HG02610 (cell line): ENCODE measurements around the gene OR2B2.
"Not testable (repeated sequence)": the region's sequence is repeated elsewhere in the genome, so short reads cannot be mapped to it uniquely, and the experiment has no call there.

Experiments
- ATAC-seq: cut with Tn5 transposase; IDR thresholded peaks from one replicate; pipeline ENCODE4 v1.9.1; 2021; ENCODE audit warnings: mild to moderate bottlenecking, moderate library complexity; ENCODE audit not compliant: unreplicated experiment

The OR2B2 gene

DNA sequence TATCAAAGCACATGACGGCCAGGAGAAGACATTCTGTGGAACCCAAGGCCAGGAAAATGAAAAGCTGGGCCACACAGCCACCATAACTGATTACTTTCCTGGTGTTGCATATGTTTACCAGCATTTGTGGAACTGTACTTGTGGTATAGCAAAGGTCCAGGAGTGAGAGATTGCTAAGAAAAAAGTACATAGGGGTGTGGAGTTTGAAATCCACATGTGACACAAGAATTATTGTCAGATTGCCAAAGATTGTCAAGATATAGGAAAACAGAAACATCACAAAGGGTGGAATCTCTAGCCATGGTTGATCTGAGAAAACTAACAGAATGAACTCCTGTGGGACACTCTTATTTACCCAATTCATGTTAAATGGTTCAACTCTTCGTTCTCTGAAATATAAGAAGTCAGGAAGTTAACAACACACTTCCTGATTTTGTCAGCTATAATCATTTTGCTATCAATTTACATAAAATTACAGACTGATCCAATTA lies at the start of gene OR2B2:
Gene OR2B2, minus strand, starts transcription at position 441 of the 491 bp plus-strand sequence. Its CDS starts 77 bp downstream, at position 364.
- no peak for ATAC-seq

DNA sequence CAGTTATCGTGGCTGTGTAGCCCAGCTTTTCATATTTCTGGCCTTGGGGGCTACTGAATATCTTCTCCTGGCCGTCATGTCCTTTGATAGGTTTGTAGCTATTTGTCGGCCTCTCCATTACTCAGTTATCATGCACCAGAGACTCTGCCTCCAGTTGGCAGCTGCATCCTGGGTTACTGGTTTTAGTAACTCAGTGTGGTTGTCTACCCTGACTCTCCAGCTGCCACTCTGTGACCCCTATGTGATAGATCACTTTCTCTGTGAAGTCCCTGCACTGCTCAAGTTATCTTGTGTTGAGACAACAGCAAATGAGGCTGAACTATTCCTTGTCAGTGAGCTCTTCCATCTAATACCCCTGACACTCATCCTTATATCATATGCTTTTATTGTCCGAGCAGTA lies 45.3 kb upstream of the OR2B2 start:
- no peak for ATAC-seq

DNA sequence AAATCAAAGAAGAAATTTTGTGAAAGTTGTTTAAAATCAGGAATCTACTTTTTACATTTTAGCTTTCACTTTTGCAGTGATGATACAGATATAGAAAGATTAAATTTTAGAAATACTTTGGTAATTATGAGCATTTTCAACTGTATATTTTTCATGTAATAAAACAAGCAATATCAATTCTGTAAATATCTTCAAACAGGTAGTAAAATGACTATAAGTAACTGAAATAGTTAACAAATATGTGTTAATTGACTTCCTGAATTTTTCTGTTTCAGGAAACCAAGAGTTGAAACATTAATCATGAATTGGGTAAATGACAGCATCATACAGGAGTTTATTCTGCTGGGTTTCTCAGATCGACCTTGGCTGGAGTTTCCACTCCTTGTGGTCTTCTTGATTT lies 44.7 kb upstream of the OR2B2 start, which contains the start of gene OR2B6:
Gene OR2B6, plus strand, starts transcription at position 301 of the 400 bp plus-strand sequence. Its CDS starts 0 bp downstream, at position 301.
- no peak for ATAC-seq

DNA sequence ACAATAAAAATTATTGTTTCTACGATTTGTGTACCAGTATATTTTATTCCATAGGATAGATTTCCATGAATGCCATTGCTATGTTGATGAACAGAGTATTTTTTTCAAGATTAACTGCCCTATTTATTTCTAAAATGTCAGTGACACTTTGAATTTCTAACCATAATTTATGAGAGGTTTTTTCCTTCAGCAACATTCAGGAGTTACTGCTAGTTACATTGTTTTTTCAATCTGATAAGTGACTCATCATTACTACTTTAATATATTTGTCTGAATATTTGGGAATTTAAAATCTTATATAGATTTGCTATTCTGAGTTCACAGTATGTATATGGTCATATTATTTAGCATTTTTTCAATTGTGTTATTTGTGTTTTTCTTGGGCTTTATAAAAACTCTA lies 38.8 kb upstream of the OR2B2 start:
- ATAC-seq, result no peak

DNA sequence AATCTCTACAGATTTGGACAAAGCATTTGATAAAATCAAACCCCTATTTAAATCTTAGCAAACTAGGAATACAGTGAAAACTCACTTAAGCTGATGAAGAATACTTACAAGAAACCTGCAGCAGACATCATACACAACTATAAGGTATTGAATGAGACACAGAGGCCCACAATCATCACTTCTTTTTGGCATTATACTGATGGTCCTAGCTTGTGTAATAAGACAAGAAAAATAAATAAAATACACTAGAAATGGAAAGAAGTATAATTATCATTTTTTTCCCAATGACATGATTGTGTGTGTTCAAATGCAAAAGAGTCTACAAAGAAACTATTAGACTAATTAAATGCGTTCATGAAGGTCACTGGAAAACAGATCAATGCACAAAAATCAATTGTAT lies 36.0 kb upstream of the OR2B2 start:
- ATAC-seq, result no peak

DNA sequence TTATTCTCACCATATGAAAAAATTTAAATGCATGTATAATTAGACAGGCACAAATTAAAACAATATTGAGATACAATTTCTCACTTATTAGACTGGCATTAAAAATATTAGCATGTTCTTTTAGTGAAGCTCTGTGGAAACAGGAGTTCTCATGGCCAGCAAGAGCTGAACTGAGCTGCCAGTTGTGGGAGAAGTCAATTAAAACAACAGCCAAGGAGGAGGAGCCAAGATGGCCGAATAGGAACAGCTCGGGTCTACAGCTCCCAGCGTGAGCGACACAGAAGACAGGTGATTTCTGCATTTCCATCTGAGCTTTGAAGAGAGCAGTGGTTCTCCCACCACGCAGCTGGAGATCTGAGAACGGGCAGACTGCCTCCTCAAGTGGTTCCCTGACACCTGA lies 30.9 kb upstream of the OR2B2 start:
- not testable (repeated sequence) for ATAC-seq

DNA sequence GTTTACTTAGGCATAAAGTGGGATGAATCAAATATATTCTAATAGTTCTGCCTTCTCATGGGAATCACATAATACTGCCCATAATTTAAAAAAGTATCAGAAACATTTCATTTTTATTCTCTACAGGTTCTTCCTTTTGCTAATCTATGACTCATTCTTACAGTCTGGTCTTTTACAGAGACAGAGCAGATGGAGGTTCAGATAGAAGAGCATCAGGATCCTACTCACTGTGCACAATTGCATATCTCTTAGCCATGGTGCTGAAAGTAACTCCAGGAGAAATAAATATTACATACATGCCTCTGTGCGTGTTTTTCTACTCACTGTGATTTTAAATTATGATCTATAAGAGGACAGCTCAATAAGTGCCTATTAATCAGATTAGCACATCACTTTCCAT lies 28.6 kb upstream of the OR2B2 start:
- no peak for ATAC-seq

DNA sequence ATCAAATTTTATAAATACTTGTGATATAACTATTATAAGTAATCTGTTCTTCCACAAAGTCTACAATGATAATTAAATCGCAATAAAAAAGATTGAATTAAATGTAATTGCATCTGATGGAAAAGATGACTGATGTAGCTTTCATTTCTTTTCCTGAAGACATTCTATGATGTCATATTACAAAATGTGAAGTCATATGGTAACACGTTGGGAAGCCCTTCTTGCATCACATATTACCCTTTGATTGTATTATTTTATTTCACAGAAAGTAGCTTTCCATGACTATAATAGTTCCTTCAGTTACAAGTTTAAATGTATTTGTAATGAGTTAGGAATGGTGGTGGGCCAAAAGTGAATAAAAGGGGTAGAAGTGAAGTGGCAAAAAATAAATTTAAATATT lies 19.0 kb upstream of the OR2B2 start:
- ATAC-seq, result no peak

DNA sequence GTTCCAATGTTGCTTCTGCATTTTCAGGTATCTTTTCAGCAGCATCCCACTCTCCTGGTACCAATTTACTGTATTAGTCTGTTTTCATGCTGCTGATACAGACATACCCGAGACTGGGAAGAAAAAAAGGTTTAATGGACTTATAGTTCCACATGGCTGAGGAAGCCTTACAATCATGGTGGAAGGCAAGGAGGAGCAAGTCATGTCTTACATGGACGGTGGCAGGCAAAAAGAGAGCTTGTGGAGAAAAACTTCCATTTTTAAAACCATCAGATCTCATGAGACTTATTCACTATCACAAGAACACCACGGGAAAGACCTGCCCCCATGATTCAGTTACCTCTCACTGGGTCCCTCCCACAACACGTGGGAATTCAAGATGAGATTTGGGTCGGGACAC lies 17.7 kb upstream of the OR2B2 start:
- not testable (repeated sequence) for ATAC-seq

DNA sequence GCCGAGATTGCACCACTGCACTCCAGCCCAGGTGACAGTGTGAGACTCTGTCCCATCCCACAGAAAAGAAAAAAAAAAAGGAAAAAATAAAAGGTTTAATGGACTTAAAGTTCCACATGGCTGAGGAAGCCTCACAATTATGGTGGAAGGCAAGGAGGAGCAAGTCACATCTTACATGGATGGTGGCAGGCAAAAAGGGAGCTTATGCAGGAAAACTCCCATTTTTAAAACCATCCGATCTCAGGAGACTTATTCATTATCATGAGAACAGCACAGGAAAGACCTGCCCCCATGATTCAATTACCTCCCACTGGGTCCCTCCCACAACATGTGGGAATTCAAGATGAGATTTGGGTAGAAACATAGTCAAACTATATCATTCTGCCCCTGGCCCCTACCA lies 15.8 kb upstream of the OR2B2 start:
- not testable (repeated sequence) for ATAC-seq

DNA sequence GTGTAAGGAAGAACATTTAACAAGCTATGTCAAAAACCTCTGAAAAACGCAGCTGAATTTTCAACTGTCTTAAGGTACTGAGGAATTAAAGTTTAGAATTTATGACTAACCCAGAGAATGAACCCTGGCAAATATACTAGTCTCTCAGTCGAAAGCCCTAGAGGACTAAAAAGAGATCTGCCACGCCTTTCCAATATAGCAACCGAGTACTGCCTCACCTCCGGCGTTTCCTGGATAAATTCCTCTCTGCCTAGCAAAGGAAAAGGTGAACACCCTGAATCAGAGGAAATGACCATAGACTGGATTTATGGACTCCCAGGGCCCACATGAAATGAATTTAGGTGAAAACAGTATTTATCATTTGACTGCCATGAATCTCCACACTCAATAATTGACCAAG lies 12.0 kb upstream of the OR2B2 start:
- no peak for ATAC-seq

DNA sequence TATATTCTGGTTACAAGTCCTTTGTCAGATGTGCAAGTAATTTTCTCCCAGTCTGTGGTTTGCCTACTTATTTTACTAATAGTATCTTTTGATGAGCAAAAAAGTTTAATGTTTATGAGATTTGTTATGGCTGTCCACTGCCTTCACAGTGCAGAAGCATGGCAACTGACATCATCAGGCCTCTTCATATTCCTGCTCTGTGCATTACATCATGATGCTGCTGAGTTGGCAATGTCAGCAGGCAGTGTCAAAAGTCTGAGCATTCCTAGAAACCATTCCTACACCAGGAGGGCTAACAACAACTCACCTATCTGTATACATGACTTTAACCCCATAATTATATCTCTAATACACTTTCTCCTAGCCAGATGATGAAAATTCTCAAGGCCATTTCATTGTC lies 10.8 kb upstream of the OR2B2 start:
- no peak for ATAC-seq

DNA sequence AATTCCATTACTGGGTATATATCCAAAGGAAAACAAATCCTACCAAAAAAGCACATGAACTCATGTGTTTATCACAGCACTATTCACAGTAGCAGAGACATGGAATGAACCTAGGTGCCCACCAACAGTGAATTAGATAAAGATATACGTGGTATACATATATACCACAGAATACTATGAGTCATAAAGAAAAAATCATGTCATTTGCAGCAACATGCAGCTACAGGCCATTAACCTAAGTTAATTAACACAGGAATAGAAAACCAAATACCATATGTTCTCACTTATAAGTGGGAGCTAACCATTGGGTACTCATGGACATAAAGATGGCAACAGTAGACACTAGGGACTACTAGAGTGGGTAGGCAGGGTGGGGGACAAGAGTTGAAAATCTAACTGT lies 4.2 kb downstream of the OR2B2 start:
- no peak for ATAC-seq

DNA sequence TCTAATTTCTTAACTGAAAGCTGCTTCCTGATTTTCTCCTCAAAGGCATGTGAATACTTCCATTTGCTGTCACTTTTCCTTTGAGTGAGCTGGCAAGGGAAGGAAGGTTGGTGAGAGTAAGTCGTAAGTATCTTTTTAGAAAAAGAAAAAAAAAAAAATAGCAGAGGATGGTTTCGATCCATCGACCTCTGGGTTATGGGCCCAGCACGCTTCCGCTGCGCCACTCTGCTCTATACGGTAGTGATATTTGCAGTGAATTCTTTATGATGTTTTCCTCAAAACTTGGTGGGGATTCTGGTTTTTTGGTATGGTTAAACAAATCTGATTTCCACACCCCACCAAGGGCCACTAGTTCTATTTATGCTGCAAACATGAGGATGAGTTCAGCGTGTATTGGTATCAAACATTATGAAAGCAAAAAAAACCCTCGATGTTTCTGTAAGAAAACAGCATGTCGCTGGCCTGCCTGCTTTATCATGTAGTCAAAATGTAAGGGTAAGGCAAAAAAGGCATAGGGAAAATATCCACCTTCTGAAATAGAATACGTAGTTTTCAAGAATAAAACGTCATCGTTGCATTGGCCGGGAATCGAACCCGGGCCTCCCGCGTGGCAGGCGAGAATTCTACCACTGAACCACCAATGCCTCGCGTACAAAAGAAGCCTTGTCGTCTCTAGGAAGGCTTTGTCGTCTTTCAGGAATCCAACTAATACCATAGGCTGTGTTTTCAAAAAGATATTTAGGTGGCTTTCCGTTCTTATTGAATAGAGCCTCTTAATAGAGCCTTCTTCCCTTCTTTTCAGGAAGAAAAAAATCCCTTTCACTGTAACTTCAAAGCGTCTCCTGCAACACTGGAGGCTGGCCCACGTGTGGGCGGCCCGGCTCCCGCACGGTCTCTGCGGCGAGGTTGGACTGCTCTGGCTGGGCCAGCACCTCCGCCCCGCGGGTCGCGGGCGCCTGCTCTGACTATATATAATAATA lies 9.6 kb downstream of the OR2B2 start:
- ATAC-seq, result peak; percentile 74

DNA sequence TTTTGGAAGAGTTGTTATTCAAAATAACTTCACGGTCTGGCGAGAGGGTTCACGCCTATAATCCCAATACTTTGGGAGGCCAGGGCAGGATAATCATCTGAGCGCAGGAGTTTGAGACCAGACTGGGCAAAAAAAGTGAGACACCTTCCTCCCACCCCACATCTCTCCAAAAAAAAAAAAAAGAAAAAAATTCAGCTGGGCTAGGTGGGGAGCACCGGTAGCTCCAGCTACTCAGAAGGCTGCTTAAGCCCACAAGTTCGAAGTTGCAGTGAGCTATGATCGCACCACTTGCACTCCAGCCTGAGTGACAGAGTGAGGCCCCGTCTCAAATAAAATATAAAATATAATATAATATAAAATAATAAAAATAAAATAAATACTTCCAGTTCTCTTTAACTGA lies 10.4 kb downstream of the OR2B2 start:
- ATAC-seq, result no peak

DNA sequence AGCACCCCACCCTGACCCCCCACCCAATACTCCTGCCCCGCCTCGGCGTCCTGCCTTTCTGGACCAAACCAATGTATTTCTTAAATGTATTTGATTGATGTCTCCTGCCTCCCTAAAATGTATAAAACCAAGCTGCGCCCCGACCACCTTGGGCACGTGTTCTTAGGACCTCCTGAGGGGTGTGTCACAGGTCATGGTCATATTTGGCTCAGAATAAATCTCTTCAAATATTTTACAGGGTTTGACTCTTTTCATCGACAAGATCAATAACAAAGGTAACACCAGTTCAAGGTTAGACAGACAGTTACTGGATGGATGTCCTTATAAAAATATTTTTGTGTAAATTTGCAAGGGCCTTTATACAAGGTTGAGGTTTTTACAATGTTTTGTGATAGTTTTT lies 12.0 kb downstream of the OR2B2 start:
- ATAC-seq, result not testable (repeated sequence)

DNA sequence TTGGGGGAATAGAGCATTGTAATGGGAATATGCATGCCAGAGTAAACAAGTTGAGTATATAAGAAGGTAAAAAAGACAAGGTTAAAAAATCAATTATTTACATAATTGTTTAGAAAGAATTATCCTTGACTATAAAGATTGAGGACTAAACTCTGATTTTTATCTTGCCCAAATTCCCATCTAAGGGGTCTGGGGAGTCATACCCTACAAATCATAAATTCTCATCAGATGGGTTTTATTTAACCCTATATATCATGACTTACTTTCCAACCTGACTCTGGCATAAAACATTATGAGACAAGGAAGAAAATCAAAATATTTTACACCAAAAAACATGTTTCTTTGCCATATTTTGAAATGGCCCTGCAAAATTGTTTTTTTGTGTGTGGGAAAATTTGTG lies 12.7 kb downstream of the OR2B2 start:
- no peak for ATAC-seq

DNA sequence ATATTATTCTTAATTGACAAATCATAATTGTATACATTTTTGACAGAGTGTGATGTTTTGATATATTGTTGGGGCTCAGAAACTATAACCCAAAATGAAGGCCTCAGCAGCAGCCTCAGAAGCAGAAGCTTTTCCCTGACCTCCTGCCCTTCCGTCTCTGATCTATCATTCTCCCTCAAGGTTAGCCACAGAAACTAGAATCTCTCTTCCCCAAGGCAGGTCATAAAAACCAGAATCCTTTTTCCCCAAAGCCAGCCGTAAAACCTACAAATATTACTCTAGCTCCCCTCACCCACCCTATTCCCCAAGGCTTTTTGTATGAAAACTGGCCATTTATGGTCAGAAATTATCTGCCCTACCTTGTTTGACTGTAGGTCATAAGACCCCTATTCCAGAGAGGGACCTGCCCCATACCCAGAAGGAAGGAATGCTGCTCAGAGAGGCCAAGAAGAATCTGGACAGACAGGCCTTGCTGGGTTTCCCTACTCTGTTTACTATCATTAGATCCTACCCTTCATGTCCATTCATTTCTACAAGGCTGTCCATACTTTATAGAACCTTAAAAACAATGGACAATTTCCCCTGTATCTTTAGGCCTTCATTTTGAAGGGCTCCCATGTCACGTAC lies 14.5 kb downstream of the OR2B2 start:
- no peak for ATAC-seq

DNA sequence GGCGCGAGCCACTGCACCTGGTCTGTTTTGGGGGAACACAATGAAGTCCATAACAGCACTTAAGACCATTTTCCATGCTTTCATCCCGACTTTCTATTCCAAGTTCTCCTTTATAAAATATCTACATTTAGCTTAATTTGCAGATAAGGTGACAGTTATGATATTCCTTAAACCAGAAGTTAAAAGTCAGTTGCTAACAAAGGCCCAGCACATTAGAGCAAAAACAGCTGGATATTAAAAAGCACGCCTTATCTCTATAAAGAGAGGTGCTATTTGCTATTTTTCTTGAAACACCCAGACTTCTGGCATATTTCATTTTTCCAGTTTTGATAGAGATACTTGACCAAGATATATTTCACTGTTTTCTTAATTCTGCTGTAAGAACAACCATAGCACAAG lies 15.8 kb downstream of the OR2B2 start:
- no peak for ATAC-seq

DNA sequence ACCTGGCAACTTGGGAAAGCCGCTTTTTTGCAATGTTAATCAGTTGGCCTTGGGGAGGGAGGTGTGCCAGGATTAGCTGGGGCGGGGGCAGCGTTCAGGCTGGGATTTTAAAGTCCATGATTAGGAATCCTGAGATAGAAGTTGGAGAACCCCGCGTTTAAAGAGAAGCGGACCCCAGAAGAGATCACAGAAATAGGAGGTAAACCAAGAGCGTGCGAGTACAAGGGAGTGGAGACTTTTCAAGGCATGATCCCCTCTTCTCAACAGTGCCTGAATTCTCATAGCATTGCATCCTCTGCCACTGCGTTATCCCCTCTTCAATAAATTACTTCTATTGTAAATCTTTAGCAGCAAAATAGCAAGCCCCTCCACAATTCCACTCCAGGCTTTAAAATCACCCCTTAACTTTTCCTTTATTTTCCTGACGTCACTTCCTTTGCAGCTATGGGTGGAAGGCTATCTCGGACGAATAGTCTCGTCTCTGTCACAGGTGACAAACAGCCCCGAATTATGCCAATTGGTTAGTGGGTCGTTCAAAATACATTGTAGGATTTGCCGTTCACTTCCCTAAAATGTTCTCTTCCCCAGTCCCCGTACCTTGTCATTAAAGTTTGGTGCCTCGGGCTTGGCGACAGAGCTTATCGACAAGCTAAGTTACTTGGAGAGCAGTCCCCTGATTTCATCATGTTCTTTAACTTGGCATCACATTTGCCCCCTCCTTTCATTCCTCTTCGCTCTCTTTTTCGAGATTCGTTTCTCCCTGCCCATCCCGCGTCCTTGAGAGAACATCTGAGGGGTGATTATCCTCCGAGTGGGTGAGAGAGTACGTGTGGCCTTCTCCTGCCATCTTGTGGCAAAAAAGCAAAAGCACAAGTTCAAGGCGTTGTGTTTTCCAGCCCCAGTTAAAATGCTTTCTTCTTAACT lies 17.1 kb downstream of the OR2B2 start:
- ATAC-seq, result no peak
